Body of pancreas (tissue), 4 donors: ENCODE results near the gene ADGRF5.
"Not testable (repeated sequence)": the region's sequence is repeated elsewhere in the genome, so short reads cannot be mapped to it uniquely, and the experiment has no call there.

Source experiments
- CTCF ChIP-seq, 7 experiments: fragments of 450-650 bp in 4 of 7; fragments of 200-600 bp in 3 of 7; sonication (generic) in 3 of 7; IDR thresholded peaks; one replicate each; pipeline ENCODE4 v1.5.1; 2016 to 2019; ENCODE audit warnings: antibody characterized with exemption in 7 of 7
- POLR2A ChIP-seq, 3 donors: fragments of 450-650 bp; IDR thresholded peaks; one replicate each; pipeline ENCODE4 v1.6.1; 2016; ENCODE audit warnings: antibody characterized with exemption in 3 of 3, mild to moderate bottlenecking in 2 of 3

DNA sequence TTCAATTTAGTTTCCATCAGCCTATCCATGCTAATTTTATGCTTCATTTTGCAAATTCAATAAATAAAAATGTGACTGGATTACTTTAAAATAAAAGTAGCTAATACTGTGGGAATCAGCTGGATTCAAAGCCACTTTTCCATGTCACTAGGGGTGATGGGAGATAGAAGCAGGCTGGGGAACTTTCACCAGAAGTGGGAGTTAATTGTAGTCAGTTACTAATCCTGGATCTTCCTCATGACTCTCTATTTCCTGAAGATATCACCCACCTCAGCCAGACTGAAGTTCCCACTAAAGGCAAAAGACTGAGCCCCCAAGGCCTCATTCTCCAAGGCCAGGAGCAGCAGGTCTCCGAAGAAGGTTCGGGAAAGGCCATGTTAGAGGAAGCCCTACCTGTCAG lies 86.7 kb downstream of the ADGRF5 start:
- not testable (repeated sequence) for TF ChIP-seq CTCF, POLR2A (IDR thresholded peaks at IDR 0.05)
